Activated T-helper 17 cell treated with anti-CD3 and anti-CD28 coated beads, Interleukin-2, amount 50 U/mL, for 72 hours (primary cell): Measurements from ENCODE around the gene WDR70. TPM values are rescaled to one million over a fixed set of nuclear protein-coding genes. Genes with fewer than 3 reads are reported as not detected.

Experiments
- ATAC-seq: fragments of 150-1000 bp; cut with Tn5 transposase; replicated peaks from 2 replicates; pipeline ENCODE4 v1.10.0; 2021; ENCODE audit warnings: mild to moderate bottlenecking, moderate library complexity
- H3K27ac Mint-ChIP-seq: one replicate; pipeline ENCODE4 v1.8.0; 2022; ENCODE audit warnings: mixed read lengths
- H3K27me3 Mint-ChIP-seq: one replicate; pipeline ENCODE4 v1.8.0; 2022; ENCODE audit warnings: mixed read lengths
- H3K36me3 Mint-ChIP-seq: one replicate; pipeline ENCODE4 v1.8.0; 2022; ENCODE audit warnings: low read depth, mild to moderate bottlenecking, mixed read lengths
- H3K4me1 Mint-ChIP-seq: one replicate; pipeline ENCODE4 v1.8.0; 2022; ENCODE audit warnings: mixed read lengths
- H3K4me3 Mint-ChIP-seq: one replicate; pipeline ENCODE4 v1.8.0; 2022; ENCODE audit warnings: mild to moderate bottlenecking, mixed read lengths
- H3K9me3 Mint-ChIP-seq: one replicate; pipeline ENCODE4 v1.8.0; 2022; ENCODE audit warnings: mixed read lengths
- total RNA-seq, 2 donors: library from RNA; stranded (reverse); gene quantifications; one replicate each; pipeline ENCODE4 v1.2.3, GENCODE V29; 2022

Gene WDR70
- total RNA-seq, 2 donors from 2014 or later: 20.2 to 39.4 TPM

DNA sequence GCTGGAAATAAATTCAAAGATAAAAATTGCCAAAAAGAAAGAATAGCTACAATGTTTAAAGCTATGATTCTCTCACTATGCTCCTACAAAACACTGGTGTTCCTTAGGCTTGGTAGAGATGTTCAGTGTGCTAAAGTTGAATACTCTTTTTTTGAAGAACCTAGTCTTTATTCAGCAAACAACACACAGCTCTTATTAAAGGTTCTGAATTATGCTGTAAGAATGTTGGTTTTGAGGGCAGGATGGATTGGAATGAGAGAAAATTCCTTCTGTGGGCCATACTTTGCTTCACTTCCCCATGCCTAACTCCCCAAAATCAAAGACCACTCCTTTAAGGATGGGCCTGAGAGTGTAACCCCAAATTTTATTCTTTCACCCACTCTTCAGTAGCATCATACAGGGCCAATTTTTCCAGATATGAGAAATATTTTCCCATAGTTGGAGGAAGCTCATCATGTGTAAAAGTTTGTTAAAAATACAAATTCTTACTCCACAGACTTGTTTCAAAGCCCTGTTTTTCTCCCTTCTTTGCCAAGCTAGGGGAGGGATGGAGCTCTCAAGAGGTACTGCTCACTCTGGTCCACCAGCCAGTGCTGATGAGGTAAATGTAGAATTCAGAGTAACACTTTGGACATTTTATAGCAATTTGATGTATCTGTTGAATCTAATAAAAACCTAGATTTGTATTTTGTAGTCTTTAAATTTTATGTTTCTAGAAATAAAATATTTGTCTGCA, 361.4 kb downstream of the WDR70 start:
- Mint-ChIP-seq H3K4me3 (no peak overlapping the region), H3K4me1 (peaks cover 6% of the 10 kb centered on the region), H3K36me3 (peaks cover 37% of the 10 kb centered on the region), H3K9me3 (peaks cover 9% of the 10 kb centered on the region), H3K27ac (no peak overlapping the region), H3K27me3 (no peaks in the 10 kb centered on the region)
- ATAC-seq: no peak

DNA sequence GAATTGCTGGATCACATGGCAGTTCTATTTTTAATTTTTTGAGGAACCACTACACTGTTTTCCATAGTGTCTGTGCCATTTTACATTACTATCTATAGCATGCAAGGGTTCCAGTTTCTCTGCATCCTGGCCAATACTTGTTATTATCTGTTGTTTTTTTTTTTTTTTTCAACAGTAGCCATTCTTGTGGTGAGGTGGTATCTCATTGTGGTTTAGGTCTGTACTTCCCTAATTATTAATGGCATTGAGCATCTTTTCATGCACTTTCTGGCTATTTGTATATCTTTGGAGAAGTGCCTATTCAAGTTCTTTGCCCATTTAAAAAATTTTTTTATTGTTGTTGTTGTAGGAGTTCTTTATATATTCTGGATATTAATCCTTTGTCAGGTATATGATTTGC, 363.0 kb downstream of the WDR70 start:
- no peak for ATAC-seq
- Mint-ChIP-seq H3K9me3 (peaks cover 18% of the 10 kb centered on the region), H3K4me3 (no peak overlapping the region), H3K36me3 (peaks cover 27% of the 10 kb centered on the region), H3K27me3 (no peaks in the 10 kb centered on the region), H3K4me1 (peaks cover 6% of the 10 kb centered on the region), H3K27ac (no peak overlapping the region)

DNA sequence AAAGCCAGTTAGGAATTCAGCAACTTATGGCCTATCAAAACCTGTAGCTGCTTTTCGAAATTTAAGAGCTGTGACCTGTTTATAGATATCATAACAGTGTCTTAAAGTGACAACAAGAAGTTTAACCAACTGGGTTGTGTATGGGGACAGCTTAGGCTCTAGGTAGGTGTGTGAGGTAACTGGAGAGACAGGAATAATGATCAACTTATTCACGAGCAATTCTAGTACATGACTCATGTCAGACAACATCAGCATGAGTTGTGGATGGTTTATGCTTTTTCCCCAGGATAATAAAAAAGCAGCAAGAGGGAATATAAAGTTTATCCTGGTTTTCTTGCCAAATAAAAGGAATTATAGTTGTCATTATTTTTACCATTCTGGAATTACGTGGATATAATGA, 372.1 kb downstream of the WDR70 start:
- Mint-ChIP-seq H3K4me1 (no peaks in the 10 kb centered on the region), H3K27me3 (no peaks in the 10 kb centered on the region), H3K27ac (no peak overlapping the region), H3K4me3 (no peak overlapping the region), H3K36me3 (peaks cover 32% of the 10 kb centered on the region), H3K9me3 (peaks cover 3% of the 10 kb centered on the region)
- ATAC-seq: no peak

DNA sequence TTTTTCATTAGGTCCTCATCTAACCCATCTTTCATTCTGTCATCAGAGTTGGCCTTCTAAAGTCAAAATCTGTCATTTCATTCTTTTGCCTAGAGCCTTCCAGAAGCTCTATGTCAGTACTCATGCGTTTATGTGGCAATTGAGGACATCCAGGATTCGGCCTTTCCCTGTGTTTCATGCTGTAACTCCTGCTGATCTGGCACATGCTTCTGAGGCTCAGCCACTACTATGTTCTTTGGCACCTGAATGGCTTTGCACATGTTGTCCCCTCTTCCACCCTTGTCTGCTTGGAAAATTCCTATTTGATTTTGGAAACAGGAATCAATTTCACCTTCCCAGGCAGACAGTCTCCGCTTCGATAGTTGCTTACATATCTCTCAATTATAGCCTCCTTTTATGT, 375.9 kb downstream of the WDR70 start:
- Mint-ChIP-seq H3K27ac (no peak overlapping the region), H3K4me3 (no peak overlapping the region), H3K36me3 (peaks cover 32% of the 10 kb centered on the region), H3K9me3 (peaks cover 5% of the 10 kb centered on the region), H3K27me3 (no peaks in the 10 kb centered on the region), H3K4me1 (no peaks in the 10 kb centered on the region)
- ATAC-seq: no peak

DNA sequence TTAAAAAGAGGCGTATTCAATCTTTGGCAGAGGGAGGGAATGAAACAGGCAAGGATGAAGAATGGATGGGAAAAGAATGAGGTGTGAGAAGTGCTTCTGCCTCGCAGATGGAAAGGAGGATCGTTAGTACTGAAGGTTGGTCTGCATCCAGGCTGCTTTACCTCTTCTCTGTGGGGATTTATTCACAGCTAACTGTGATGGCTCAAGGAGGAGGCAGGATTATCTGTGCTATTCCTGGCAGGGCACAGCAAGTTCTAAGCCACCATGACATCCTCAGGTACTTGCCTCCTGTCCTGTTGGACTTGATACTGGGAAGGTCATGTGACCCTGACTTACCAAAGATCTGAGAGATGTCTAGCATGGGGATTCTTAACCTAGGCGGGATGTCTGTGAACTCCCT, 376.5 kb downstream of the WDR70 start:
- Mint-ChIP-seq H3K36me3 (peaks cover 32% of the 10 kb centered on the region), H3K9me3 (peaks cover 5% of the 10 kb centered on the region), H3K27ac (no peak overlapping the region)

DNA sequence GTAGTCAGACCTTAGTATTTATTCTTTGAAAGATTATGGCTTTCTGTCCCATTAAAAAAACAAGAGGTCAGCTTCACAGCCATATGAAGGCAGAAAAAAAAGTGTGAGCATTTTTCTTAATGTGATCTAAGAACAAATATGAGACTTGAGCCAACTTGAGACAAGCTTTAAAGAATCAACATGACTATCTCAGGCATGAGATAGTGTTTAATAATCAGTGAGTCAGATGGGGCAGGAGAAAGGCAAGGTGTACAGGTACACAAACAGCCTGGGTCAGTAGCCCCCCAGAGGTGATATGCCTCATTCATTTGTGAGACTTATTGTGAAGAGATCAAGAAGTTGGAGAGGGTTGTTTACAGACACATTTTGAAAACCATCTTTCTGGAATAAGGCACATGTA, 377.1 kb downstream of the WDR70 start:
- Mint-ChIP-seq H3K27me3 (no peaks in the 10 kb centered on the region), H3K4me1 (no peaks in the 10 kb centered on the region), H3K27ac (no peak overlapping the region), H3K9me3 (peaks cover 5% of the 10 kb centered on the region), H3K4me3 (no peak overlapping the region), H3K36me3 (peaks cover 28% of the 10 kb centered on the region)
- no peak for ATAC-seq

More for the DNA sequence above, 376.5 kb downstream of the WDR70 start:
- Mint-ChIP-seq H3K4me3 (no peak overlapping the region), H3K27me3 (no peaks in the 10 kb centered on the region), H3K4me1 (no peaks in the 10 kb centered on the region)
- no peak for ATAC-seq

DNA sequence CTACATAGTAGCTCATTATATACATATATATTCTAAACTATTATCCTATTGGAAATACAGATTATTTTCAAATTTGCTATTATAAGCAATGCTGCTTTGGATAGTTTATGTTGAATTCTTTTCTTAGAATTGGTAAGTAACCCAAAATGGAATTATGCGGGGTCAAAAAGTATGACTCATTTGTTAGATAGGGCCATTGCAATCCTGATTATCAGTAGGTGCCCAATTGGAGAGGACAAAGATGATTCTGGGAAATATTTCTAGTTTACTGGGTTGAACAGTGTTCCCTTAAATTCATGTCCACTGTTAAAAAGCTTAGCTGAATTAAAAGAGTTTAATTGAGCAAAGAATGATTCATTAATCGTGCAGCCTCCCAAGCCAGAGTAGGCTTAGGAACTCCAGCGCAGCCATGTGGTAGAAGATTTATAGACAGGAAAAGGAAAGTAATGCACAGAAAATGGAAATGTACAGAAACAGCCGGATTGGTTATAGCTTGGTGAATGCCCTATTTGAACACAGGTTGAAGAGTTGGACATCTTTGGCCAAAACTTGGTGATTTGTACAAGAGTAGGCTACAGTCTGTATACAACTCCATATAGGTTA, 379.0 kb downstream of the WDR70 start:
- peaks cover 13% of the 10 kb centered on the region for H3K36me3 Mint-ChIP-seq
- H3K4me1 Mint-ChIP-seq: no peaks in the 10 kb centered on the region
- no peak overlapping the region for H3K4me3 Mint-ChIP-seq
- H3K27ac Mint-ChIP-seq: no peak overlapping the region
- peaks cover 5% of the 10 kb centered on the region for H3K9me3 Mint-ChIP-seq
- ATAC-seq: no peak
- no peaks in the 10 kb centered on the region for H3K27me3 Mint-ChIP-seq

DNA sequence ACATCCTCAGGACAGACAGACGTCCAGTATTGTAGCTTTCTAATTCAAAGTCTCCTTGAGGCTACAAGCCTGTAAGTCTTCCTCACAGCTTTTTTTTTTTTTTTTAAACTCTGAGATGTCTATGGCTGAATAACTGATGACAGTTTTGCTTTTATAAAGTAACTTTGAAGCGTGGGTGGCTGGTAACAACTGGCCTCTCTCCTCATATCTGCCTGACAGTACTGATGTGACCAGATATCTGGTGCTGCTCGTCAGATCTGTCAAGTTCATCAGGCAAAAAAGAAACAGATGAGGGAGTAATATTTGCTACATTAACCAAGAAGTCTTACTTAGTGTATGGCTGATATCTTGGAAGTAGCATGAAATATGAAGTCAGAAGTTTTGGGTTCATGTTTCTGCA, 388.1 kb downstream of the WDR70 start:
- no peak overlapping the region for H3K27ac Mint-ChIP-seq
- H3K9me3 Mint-ChIP-seq: no peaks in the 10 kb centered on the region
- no peak for ATAC-seq
- H3K27me3 Mint-ChIP-seq: peaks cover 8% of the 10 kb centered on the region
- no peaks in the 10 kb centered on the region for H3K4me1 Mint-ChIP-seq
- H3K4me3 Mint-ChIP-seq: no peak overlapping the region
- no peaks in the 10 kb centered on the region for H3K36me3 Mint-ChIP-seq

DNA sequence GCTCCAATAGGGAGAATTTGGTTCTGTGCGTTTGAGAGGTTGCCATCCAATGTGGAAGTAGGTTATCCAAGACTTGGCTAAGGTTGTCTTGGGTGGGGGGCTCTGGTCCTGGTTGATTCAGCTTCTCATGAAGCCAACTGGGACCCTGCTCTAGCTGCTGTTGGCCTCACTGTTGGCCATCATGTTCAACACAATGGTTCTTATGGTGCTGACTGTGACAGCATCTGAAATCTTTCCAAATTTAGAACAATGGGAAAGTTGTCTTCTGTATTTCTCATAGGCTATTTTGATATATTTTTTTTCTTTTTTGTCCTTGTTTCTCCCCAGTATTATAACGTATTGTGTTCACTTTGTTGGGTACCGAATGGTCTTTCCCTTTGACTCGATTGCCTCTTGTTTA, 388.8 kb downstream of the WDR70 start:
- Mint-ChIP-seq H3K36me3 (no peaks in the 10 kb centered on the region), H3K4me1 (no peaks in the 10 kb centered on the region), H3K4me3 (no peak overlapping the region), H3K27me3 (peaks cover 8% of the 10 kb centered on the region), H3K27ac (no peak overlapping the region), H3K9me3 (no peaks in the 10 kb centered on the region)
- no peak for ATAC-seq

DNA sequence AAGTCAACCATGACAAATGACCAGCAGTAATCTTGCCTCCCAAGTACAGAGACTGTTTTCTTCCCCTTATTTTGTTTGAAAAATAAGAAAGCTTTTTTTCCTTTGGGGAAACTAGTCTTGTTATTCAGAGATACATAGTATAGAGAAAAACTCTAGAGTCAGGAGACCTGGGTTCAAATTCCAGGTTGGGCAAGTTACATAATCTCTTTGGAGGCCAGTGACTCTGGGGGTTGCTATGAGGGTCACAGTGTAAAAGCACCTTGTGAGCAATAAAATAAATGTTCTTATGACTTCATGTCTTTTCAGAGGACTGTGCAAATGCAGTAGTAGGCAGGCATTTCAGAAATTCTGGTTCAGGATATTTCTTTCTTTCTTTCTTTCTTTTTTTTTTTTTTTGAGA, 389.3 kb downstream of the WDR70 start:
- no peaks in the 10 kb centered on the region for H3K4me1 Mint-ChIP-seq
- H3K27me3 Mint-ChIP-seq: peaks cover 8% of the 10 kb centered on the region
- H3K4me3 Mint-ChIP-seq: no peak overlapping the region
- H3K27ac Mint-ChIP-seq: no peak overlapping the region
- no peaks in the 10 kb centered on the region for H3K9me3 Mint-ChIP-seq
- no peaks in the 10 kb centered on the region for H3K36me3 Mint-ChIP-seq
- no peak for ATAC-seq

DNA sequence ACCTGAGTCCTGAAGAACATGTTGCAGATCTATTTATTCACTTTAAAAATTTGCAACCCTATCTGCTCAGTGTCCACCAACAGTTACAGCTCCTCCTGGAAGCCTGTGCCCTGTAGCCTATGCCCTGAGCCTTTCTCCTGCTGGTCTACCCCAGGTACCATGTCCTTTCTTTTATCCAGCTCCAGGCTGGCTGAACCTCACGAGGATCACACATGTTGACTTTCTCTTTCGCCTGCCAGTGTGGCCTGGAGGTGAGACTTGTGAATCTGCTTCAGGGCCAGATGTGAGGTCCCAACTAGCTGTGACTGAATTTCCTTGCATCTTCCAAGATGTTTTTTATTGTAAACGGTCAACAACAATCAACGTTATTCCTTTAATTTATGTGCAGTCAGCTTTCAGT, 390.0 kb downstream of the WDR70 start:
- Mint-ChIP-seq H3K9me3 (no peaks in the 10 kb centered on the region), H3K4me3 (no peak overlapping the region), H3K27me3 (peaks cover 8% of the 10 kb centered on the region), H3K4me1 (no peaks in the 10 kb centered on the region), H3K36me3 (no peaks in the 10 kb centered on the region), H3K27ac (no peak overlapping the region)
- ATAC-seq: no peak

DNA sequence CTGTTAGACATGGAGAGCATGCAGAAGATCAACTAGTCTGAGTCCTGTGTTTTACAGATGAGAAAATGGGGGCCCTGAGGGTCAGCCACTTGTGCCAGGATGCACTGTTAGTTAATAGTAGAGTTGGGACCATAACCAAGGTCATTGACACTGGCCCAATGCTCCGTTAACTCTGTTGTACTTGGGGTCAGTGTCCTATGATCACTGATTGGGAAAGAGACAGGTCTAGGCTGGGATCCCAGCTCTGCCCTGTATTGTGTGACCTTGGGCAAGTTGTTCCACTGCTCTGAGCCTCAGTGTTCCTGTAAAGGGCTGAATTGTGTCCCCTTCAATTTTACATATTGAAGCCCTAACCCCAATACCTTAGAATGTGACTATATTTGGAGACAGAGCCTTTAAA, 390.7 kb downstream of the WDR70 start:
- peaks cover under 1% of the 10 kb centered on the region for H3K9me3 Mint-ChIP-seq
- no peaks in the 10 kb centered on the region for H3K4me1 Mint-ChIP-seq
- H3K27me3 Mint-ChIP-seq: peaks cover 8% of the 10 kb centered on the region
- no peak for ATAC-seq
- H3K36me3 Mint-ChIP-seq: no peaks in the 10 kb centered on the region
- H3K27ac Mint-ChIP-seq: no peak overlapping the region
- no peak overlapping the region for H3K4me3 Mint-ChIP-seq

DNA sequence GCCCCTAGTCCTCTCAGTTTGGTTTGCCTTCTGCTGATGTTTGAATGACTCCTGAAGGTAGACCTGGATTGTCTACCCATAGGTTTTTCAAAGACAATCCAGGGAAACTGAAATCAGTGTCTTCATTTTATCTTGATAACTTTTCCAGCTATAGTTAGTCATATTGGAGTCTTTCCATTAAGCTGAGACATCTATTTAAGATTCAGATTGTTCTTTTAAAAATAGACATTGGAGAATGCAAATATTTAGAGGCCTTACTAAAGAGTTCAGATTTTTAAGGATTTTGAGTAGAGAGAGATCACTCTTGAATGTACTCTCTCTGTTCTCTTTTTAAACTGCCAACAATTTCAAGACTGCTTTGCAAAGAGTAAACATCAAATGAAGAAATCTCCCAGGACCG, 391.7 kb downstream of the WDR70 start:
- no peak overlapping the region for H3K4me3 Mint-ChIP-seq
- no peaks in the 10 kb centered on the region for H3K4me1 Mint-ChIP-seq
- peaks cover 8% of the 10 kb centered on the region for H3K27me3 Mint-ChIP-seq
- peaks cover 5% of the 10 kb centered on the region for H3K9me3 Mint-ChIP-seq
- ATAC-seq: no peak
- H3K27ac Mint-ChIP-seq: no peak overlapping the region
- H3K36me3 Mint-ChIP-seq: no peaks in the 10 kb centered on the region

DNA sequence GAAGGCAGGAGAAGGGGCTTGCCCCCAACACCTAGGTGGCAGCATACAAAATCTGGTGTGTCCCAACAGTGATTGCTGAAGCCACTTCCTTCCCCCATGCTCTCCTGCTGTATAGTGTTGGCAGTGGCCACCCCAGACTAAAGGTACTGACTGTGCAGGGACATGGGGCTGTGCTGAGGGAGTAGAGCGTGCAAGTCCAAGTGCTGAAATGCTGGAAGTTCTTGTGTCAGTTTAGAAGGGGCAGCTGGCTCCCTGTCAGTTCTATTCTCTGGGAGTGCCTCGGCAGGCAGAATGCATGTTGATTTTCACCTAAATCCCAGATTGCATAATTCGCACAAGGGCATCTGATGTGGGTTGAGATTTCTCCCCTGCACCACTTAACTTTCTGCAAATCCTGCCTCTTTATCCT, 392.1 kb downstream of the WDR70 start:
- Mint-ChIP-seq H3K36me3 (no peaks in the 10 kb centered on the region), H3K9me3 (peaks cover 5% of the 10 kb centered on the region), H3K27me3 (peaks cover 8% of the 10 kb centered on the region), H3K4me1 (no peaks in the 10 kb centered on the region), H3K4me3 (no peak overlapping the region), H3K27ac (no peak overlapping the region)
- no peak for ATAC-seq

DNA sequence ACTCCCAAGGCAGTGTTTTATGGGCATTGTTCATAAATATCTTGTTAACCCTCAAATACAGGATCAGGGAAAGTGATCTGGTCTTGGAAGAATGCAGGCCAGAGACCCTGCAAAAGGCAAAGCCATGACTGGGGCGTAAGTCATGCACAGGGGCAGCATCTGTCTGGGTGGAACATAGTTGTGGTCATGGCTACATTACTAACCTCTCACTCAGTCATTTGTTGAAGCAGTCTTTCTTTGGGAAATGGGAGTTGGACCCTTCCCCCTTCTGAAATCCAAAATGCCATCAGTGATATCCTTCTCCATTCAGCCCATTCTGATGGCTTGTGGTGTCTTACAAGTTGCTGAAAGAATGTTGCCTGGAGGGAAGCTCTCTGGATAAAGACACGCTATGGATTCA, 392.6 kb downstream of the WDR70 start:
- ATAC-seq: no peak
- H3K9me3 Mint-ChIP-seq: peaks cover 5% of the 10 kb centered on the region
- H3K4me3 Mint-ChIP-seq: no peak overlapping the region
- no peak overlapping the region for H3K27ac Mint-ChIP-seq
- H3K27me3 Mint-ChIP-seq: peaks cover 8% of the 10 kb centered on the region
- no peaks in the 10 kb centered on the region for H3K36me3 Mint-ChIP-seq
- H3K4me1 Mint-ChIP-seq: no peaks in the 10 kb centered on the region
